ENCODE data around the gene SPON2.

The SPON2 gene

DNA sequence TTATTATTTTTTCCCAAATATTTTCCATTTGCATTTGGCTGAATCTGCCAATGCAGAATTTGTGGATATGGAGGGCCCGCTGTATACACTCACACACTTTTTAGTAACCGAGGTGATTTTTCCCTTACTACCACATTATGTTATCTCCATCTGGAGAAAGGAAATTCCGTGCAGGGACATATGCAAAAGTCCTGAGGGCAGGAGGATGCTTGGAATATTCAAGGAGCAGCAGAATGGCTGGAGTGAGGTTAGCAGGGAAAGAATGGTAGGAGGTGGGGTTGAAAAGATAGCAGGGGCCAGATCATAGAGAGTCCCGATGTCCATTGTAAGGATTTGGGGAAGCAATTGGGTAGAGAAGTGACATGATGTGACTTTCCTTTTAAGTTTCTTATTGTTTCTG is 47.6 kb downstream of the SPON2 start:
- H3K79me2 ChIP-seq (ENCODE audit: insufficient read depth, low read length), result no peaks in the 10 kb centered on the region
- TF ChIP-seq, protein P1, sequence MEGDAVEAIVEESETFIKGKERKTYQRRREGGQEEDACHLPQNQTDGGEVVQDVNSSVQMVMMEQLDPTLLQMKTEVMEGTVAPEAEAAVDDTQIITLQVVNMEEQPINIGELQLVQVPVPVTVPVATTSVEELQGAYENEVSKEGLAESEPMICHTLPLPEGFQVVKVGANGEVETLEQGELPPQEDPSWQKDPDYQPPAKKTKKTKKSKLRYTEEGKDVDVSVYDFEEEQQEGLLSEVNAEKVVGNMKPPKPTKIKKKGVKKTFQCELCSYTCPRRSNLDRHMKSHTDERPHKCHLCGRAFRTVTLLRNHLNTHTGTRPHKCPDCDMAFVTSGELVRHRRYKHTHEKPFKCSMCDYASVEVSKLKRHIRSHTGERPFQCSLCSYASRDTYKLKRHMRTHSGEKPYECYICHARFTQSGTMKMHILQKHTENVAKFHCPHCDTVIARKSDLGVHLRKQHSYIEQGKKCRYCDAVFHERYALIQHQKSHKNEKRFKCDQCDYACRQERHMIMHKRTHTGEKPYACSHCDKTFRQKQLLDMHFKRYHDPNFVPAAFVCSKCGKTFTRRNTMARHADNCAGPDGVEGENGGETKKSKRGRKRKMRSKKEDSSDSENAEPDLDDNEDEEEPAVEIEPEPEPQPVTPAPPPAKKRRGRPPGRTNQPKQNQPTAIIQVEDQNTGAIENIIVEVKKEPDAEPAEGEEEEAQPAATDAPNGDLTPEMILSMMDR (conservative IDR thresholded peaks at IDR 0.05; ENCODE audit: low read length), result no peak
- no peak for TF ChIP-seq EZH2phosphoT487 (IDR thresholded peaks at IDR 0.05; ENCODE audit: borderline replicate concordance)
- no peaks in the 10 kb centered on the region for H3F3A ChIP-seq (ENCODE audit: low read depth)
- H2AFZ ChIP-seq (ENCODE audit: low read length), result no peak overlapping the region
- H3K36me3 ChIP-seq (ENCODE audit: insufficient read depth, low read length), result no peaks in the 10 kb centered on the region
- no peak overlapping the region for H3K4me2 ChIP-seq (ENCODE audit: low read depth, low read length, poor library complexity, severe bottlenecking)
- H3K4me3 ChIP-seq (ENCODE audit: low read length, poor library complexity, severe bottlenecking), result no peak overlapping the region
- H3K9ac ChIP-seq (ENCODE audit: low read depth, low read length, poor library complexity, severe bottlenecking), result no peak overlapping the region
- H3K9me2 ChIP-seq (replicated peaks; ENCODE audit: low read depth, low read length), result no peaks in the 10 kb centered on the region
- H3K9me3 ChIP-seq (ENCODE audit: insufficient read depth, low read depth, low read length), result no peaks in the 10 kb centered on the region
- no peaks in the 10 kb centered on the region for H3K4me1 ChIP-seq (ENCODE audit: insufficient read depth, low read length, poor library complexity, severe bottlenecking)
- H4K20me1 ChIP-seq (ENCODE audit: insufficient read depth, low read length, poor library complexity, severe bottlenecking), result no peaks in the 10 kb centered on the region
- H3K27me3 ChIP-seq (ENCODE audit: insufficient read depth, low read length, poor library complexity, severe bottlenecking), result peaks cover 6% of the 10 kb centered on the region

DNA sequence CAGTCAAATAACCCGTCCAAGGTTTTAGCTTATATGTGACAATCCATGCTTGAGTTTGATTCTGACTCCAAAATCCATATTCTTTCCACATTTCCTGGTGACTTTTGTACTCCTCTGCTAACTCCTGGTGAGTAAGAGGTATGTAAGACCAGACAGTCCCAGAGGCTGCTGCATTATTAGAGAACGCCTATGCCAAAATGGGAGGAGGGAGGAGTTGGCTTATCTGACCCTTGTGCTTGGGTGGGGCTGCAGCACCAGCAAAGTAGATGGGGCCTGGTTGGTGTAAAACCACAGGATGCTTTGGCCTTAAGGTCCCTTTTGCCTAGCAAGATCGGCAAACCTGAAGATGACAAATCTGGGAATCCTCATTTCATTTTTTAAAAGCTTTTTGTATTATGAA is 49.9 kb downstream of the SPON2 start:
- Histone ChIP-seq H3F3A (ENCODE audit: low read depth) (no peaks in the 10 kb centered on the region), H3K9me3 (ENCODE audit: insufficient read depth, low read depth, low read length) (no peaks in the 10 kb centered on the region), H3K27me3 (ENCODE audit: insufficient read depth, low read length, poor library complexity, severe bottlenecking) (peaks cover 6% of the 10 kb centered on the region), H3K4me3 (ENCODE audit: low read length, poor library complexity, severe bottlenecking) (no peak overlapping the region), H3K9me2 (replicated peaks; ENCODE audit: low read depth, low read length) (no peaks in the 10 kb centered on the region), H3K79me2 (ENCODE audit: insufficient read depth, low read length) (no peaks in the 10 kb centered on the region), H2AFZ (ENCODE audit: low read length) (no peak overlapping the region), H4K20me1 (ENCODE audit: insufficient read depth, low read length, poor library complexity, severe bottlenecking) (no peaks in the 10 kb centered on the region), H3K9ac (ENCODE audit: low read depth, low read length, poor library complexity, severe bottlenecking) (no peak overlapping the region), H3K36me3 (ENCODE audit: insufficient read depth, low read length) (no peaks in the 10 kb centered on the region), H3K4me1 (ENCODE audit: insufficient read depth, low read length, poor library complexity, severe bottlenecking) (no peaks in the 10 kb centered on the region), H3K4me2 (ENCODE audit: low read depth, low read length, poor library complexity, severe bottlenecking) (no peak overlapping the region)
- TF ChIP-seq, protein P1 (conservative IDR thresholded peaks at IDR 0.05; ENCODE audit: low read length), result no peak
- no peak for TF ChIP-seq EZH2phosphoT487 (IDR thresholded peaks at IDR 0.05; ENCODE audit: borderline replicate concordance)
